ENCODE measurements around the gene STARD7. TPM values are rescaled to one million over a fixed set of nuclear protein-coding genes. Genes with fewer than 3 reads are reported as not detected.

STARD7 gene
- total RNA-seq, 4 donors from 2014 or later = 77.3 to 111 (median 85.0) TPM

- DNase-seq (ENCODE audit: low spot score in 2 of 2) = no peak
- Histone ChIP-seq H3K4me1 (peaks cover 0 to 4% (median 0%) of the 10 kb centered on the region in 4 donors), H3K27me3 (no peaks in the 10 kb centered on the region), H3K36me3 (no peaks in the 10 kb centered on the region), H3K27ac (no peak overlapping the region), H3K4me3 (no peak overlapping the region), H3K9me3 (peaks cover 0 to 6% (median 0%) of the 10 kb centered on the region in 4 donors)
- 86 to 88% methylated on average over 10 of the region's 10 CpGs for WGBS, 2 donors
- TF ChIP-seq POLR2A (IDR thresholded peaks at IDR 0.05) (no peak), EP300 (IDR thresholded peaks at IDR 0.05) (no peak)
- TF ChIP-seq, protein P1, sequence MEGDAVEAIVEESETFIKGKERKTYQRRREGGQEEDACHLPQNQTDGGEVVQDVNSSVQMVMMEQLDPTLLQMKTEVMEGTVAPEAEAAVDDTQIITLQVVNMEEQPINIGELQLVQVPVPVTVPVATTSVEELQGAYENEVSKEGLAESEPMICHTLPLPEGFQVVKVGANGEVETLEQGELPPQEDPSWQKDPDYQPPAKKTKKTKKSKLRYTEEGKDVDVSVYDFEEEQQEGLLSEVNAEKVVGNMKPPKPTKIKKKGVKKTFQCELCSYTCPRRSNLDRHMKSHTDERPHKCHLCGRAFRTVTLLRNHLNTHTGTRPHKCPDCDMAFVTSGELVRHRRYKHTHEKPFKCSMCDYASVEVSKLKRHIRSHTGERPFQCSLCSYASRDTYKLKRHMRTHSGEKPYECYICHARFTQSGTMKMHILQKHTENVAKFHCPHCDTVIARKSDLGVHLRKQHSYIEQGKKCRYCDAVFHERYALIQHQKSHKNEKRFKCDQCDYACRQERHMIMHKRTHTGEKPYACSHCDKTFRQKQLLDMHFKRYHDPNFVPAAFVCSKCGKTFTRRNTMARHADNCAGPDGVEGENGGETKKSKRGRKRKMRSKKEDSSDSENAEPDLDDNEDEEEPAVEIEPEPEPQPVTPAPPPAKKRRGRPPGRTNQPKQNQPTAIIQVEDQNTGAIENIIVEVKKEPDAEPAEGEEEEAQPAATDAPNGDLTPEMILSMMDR (IDR thresholded peaks at IDR 0.05) = no peak
Observed at GRCh38 chr2:96156011-96156820, 52.4 kb downstream of the STARD7 start.

- WGBS, 2 donors = 82 to 83% methylated on average over 15 to 16 of the region's 16 CpGs
- no peak for DNase-seq (ENCODE audit: low spot score in 2 of 2)
Observed at GRCh38 chr2:96154506-96155380, 53.9 kb downstream of the STARD7 start.

GRCh38 chr2:96153991-96154431 lies 54.6 kb downstream of the STARD7 start:
- TF ChIP-seq, protein P1 (IDR thresholded peaks at IDR 0.05) = no peak
- TF ChIP-seq POLR2A (IDR thresholded peaks at IDR 0.05) = no peak
- TF ChIP-seq EP300 (IDR thresholded peaks at IDR 0.05) = no peak
- DNase-seq (ENCODE audit: low spot score in 2 of 2) = no peak
- Histone ChIP-seq H3K4me3 (no peak overlapping the region), H3K4me1 (peaks cover 0 to 5% (median 0%) of the 10 kb centered on the region in 4 donors), H3K27ac (no peak overlapping the region), H3K9me3 (no peaks in the 10 kb centered on the region), H3K27me3 (no peaks in the 10 kb centered on the region), H3K36me3 (no peaks in the 10 kb centered on the region)
- 70 to 80% methylated on average over 5 of the region's 7 CpGs for WGBS, 2 donors

More at GRCh38 chr2:96154506-96155380, 53.9 kb downstream of the STARD7 start:
- peaks cover 0 to under 1% (median 0%) of the 10 kb centered on the region in 4 donors for H3K9me3 ChIP-seq
- H3K36me3 ChIP-seq = no peaks in the 10 kb centered on the region
- peaks cover 0 to 4% (median 0%) of the 10 kb centered on the region in 4 donors for H3K4me1 ChIP-seq
- no peak for TF ChIP-seq EP300 (IDR thresholded peaks at IDR 0.05)
- TF ChIP-seq POLR2A (IDR thresholded peaks at IDR 0.05) = no peak
- TF ChIP-seq, protein P1 (IDR thresholded peaks at IDR 0.05) = no peak
- H3K27me3 ChIP-seq = no peaks in the 10 kb centered on the region
- no peak overlapping the region for H3K4me3 ChIP-seq
- H3K27ac ChIP-seq = no peak overlapping the region

GRCh38 chr2:96153291-96153713 lies 55.3 kb downstream of the STARD7 start:
- Histone ChIP-seq H3K4me3 (no peak overlapping the region), H3K4me1 (peaks cover 0 to 8% (median 0%) of the 10 kb centered on the region in 4 donors), H3K9me3 (no peaks in the 10 kb centered on the region), H3K27me3 (no peaks in the 10 kb centered on the region), H3K36me3 (no peaks in the 10 kb centered on the region), H3K27ac (no peak overlapping the region)
- DNase-seq (ENCODE audit: low spot score in 2 of 2) = no peak
- TF ChIP-seq EP300 (IDR thresholded peaks at IDR 0.05) (no peak), POLR2A (IDR thresholded peaks at IDR 0.05) (no peak)
- TF ChIP-seq, protein P1 (IDR thresholded peaks at IDR 0.05) = no peak
- 89 to 90% methylated on average over 7 of the region's 7 CpGs for WGBS, 2 donors

Measured in tibial nerve (tissue), 4 donors.